ENCODE results near the gene PLEKHH2. TPM values are rescaled to one million over a fixed set of nuclear protein-coding genes. Genes with fewer than 3 reads are reported as not detected.

The PLEKHH2 gene
- total RNA-seq, 4 donors from 2014 or later = 38.2 to 85.4 (median 68.7) TPM

DNA sequence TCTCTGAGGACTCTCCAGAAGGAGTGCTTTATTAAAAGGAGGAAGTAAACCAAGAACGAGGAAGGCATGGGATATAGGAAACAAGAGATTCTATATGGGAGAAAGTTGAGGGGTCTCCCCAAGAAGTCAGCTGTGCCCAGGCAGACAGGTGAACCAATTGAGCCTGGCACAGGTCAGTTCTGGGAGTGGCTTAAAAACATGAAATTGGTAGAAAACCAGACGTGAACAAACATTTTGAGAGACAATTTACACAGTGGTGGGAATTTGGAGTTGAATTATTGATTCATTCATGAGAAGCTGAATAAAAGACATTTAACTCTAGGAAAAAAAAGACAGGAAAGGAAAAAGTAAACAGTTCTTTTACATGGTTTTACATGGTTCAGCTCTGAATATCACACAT lies 16.4 kb downstream of the PLEKHH2 start:
- TF ChIP-seq CTCF (IDR thresholded peaks at IDR 0.05; ENCODE audit: low read depth) = no peak

GRCh38 chr2:43657241-43657640 lies 20.2 kb downstream of the PLEKHH2 start:
- TF ChIP-seq CTCF (IDR thresholded peaks at IDR 0.05; ENCODE audit: low read depth) = no peak

GRCh38 chr2:43675646-43676321 lies 38.7 kb downstream of the PLEKHH2 start:
- TF ChIP-seq CTCF (IDR thresholded peaks at IDR 0.05; ENCODE audit: low read depth) = no peak

DNA sequence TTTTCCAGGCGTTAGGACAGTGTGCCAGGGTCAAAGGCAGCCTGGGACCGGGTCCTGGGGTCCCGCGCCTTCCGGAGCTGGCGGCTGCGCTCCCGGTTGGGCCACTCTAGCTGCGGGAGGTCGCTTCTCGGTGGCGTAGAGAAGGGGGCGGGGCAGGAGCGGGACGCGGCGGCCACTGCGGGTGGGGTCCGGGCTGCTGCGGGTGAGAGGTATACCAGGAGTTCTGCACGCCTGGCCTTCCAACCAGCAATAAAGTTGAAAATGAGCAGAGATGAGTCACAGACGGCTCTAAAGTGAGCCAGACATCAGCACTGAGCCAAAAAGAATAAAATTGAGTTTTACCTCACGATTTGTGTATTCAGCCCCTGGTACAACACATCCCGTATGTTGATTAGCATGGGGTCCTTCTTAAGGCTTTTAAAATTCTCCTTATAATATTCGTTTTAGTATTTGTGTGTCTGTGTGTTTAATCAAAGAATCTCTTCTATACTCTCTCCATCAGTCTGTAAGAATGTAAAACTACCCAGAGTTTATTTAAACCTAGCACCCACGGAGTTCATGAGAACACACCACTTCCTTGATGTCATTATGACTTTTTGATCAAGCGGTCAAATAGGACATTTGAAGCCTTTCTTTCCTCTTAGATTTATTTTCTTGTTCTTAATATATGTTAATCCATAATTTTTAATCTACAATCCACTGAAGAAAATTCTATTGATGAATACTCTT lies 39.4 kb downstream of the PLEKHH2 start, which contains the start of gene C1GALT1C1L:
Gene C1GALT1C1L (minus strand): TSS at position 108 of the 729 bp plus-strand sequence. CDS start 107 bp downstream, at position 1.
- no peak for TF ChIP-seq CTCF (IDR thresholded peaks at IDR 0.05; ENCODE audit: low read depth)

GRCh38 chr2:43685357-43685756 lies 48.3 kb downstream of the PLEKHH2 start:
- no peak for TF ChIP-seq CTCF (IDR thresholded peaks at IDR 0.05; ENCODE audit: low read depth)

- no peak for TF ChIP-seq CTCF (IDR thresholded peaks at IDR 0.05; ENCODE audit: low read depth)
Measured at GRCh38 chr2:43689999-43690398, 52.9 kb downstream of the PLEKHH2 start.

- no peak for TF ChIP-seq CTCF (IDR thresholded peaks at IDR 0.05; ENCODE audit: low read depth)
Measured at GRCh38 chr2:43692428-43692994, 55.5 kb downstream of the PLEKHH2 start.
